ENCODE data around the gene TOPBP1. TPM values are rescaled to one million over a fixed set of nuclear protein-coding genes. Genes with fewer than 3 reads are reported as not detected.

The TOPBP1 gene
- 17.1 and 22.5 TPM in 2 replicates for total RNA-seq

GRCh38 chr3:133661454-133662277 is at the start of gene TOPBP1:
Gene TOPBP1, minus strand, starts transcription at chr3:133661941. Its CDS starts 814 bp downstream, at chr3:133661127.

GRCh38 chr3:133573629-133574194 is 88.0 kb downstream of the TOPBP1 start, which contains the start of gene CDV3:
Gene CDV3, plus strand, starts transcription at chr3:133573686. Its CDS starts 359 bp downstream, at chr3:133574045.

Other genes with a start within 250 kb of the TOPBP1 start
- gene CDV3, start 88.3 kb downstream of the TOPBP1 start, total RNA-seq: 153 and 174 TPM in 2 replicates
- gene TF, start 84.5 kb upstream of the TOPBP1 start, total RNA-seq: 0.20 and 0.43 TPM in 2 replicates
- gene SRPRB, start 143.9 kb upstream of the TOPBP1 start, total RNA-seq: 115 and 123 TPM in 2 replicates
- 1.7 and 4.2 TPM in 2 replicates for gene RAB6B, start 233.9 kb upstream of the TOPBP1 start, total RNA-seq

All from smooth muscle cell of the pulmonary artery (primary cell).